ENCODE results near the gene GRM7. TPM values are rescaled to one million over a fixed set of nuclear protein-coding genes. Genes with fewer than 3 reads are reported as not detected.

The GRM7 gene
- total RNA-seq, 1 experiment from 2014 or later = 0.28 TPM

- no peak overlapping the region for H3K23ac ChIP-seq (ENCODE audit: insufficient read length, low read depth, low read length)
- no peaks in the 10 kb centered on the region for H3K79me1 ChIP-seq (ENCODE audit: insufficient read depth, low read depth, low read length, poor library complexity, severe bottlenecking)
- no CpG with 5 or more reads among the region's 4 CpGs for WGBS (ENCODE audit: extremely low coverage, insufficient read length, low lambda C conversion rate)
- Mint-ChIP-seq H3K36me3 (ENCODE audit: insufficient read depth in 1 of 3, low read depth in 3 of 3) (no peaks in the 10 kb centered on the region), H3K4me3 (no peak overlapping the region), H3K4me1 (no peaks in the 10 kb centered on the region), H3K27ac (no peak overlapping the region), H3K27me3 (ENCODE audit: low read depth) (no peaks in the 10 kb centered on the region), H3K9me3 (no peaks in the 10 kb centered on the region)
- H4K91ac ChIP-seq (ENCODE audit: insufficient read length, low read depth, low read length) = no peak overlapping the region
- H2BK5ac ChIP-seq (ENCODE audit: insufficient read length, low read length) = no peak overlapping the region
- H2BK15ac ChIP-seq (ENCODE audit: low read depth, low read length) = no peak overlapping the region
- H2BK12ac ChIP-seq (ENCODE audit: insufficient read length, low read depth, low read length) = no peak overlapping the region
- H3K4me1 ChIP-seq (ENCODE audit: insufficient read depth, low read length) = no peaks in the 10 kb centered on the region
- no peak overlapping the region for H3T11ph ChIP-seq (ENCODE audit: low read length)
- no peak for DNase-seq
- H3K56ac ChIP-seq (ENCODE audit: insufficient read length, low read depth, low read length) = no peak overlapping the region
- H2AK5ac ChIP-seq (ENCODE audit: insufficient read length, low read length) = no peak overlapping the region
- peak overlapping the region; percentile 23 for H2BK120ac ChIP-seq (ENCODE audit: low read depth, low read length, poor library complexity, severe bottlenecking)
- no peaks in the 10 kb centered on the region for H3K27me3 ChIP-seq (ENCODE audit: insufficient read depth, low read length)
- no peak overlapping the region for H3K4ac ChIP-seq (ENCODE audit: low read depth, low read length)
- no peak overlapping the region for H3K27ac ChIP-seq (ENCODE audit: insufficient read length, low read depth, low read length)
- no peak overlapping the region for H3K4me2 ChIP-seq (ENCODE audit: insufficient read depth, insufficient read length, low read length)
- H3K9ac ChIP-seq (ENCODE audit: extremely low read depth, insufficient read length, low read length) = no peak overlapping the region
- no peaks in the 10 kb centered on the region for H4K20me1 ChIP-seq (ENCODE audit: control insufficient read depth, insufficient read depth, insufficient read length)
- no peak overlapping the region for H4K8ac ChIP-seq (replicated peaks; ENCODE audit: insufficient read length, low read depth, low read length)
- no peaks in the 10 kb centered on the region for H3K79me2 ChIP-seq (ENCODE audit: insufficient read depth, low read length)
- no peak overlapping the region for H2AFZ ChIP-seq (ENCODE audit: low read length)
- no peak overlapping the region for H3K14ac ChIP-seq (ENCODE audit: insufficient read depth, low read length)
- no peaks in the 10 kb centered on the region for H3K23me2 ChIP-seq (ENCODE audit: insufficient read length, low read depth, low read length, poor library complexity, severe bottlenecking)
- no peak overlapping the region for H4K5ac ChIP-seq (ENCODE audit: insufficient read length, low read depth, low read length)
- H3K18ac ChIP-seq (ENCODE audit: insufficient read length, low read depth, low read length) = no peak overlapping the region
- no peak; the same call in 2 of the 3 replicates for TF ChIP-seq CTCF (conservative IDR thresholded peaks at IDR 0.05)
- H3K9me3 ChIP-seq (ENCODE audit: control insufficient read depth, low read depth, low read length) = no peaks in the 10 kb centered on the region
- no peak overlapping the region for H2BK20ac ChIP-seq (ENCODE audit: low read depth, low read length, poor library complexity, severe bottlenecking)
Observed at GRCh38 chr3:7630925-7631324, 770.0 kb downstream of the GRM7 start.
